Measurements from ENCODE around the gene PTGER3. TPM values are rescaled to one million over a fixed set of nuclear protein-coding genes. Genes with fewer than 3 reads are reported as not detected.

The PTGER3 gene
- total and polyA plus RNA-seq, 2 of the 4 experiments (the other 2 are of a cell fraction) = not detected

GRCh38 chr1:70948396-70949017 lies 99.1 kb downstream of the PTGER3 start:
- in situ Hi-C loops (cut with MboI; ENCODE audit: low sequenced_read_pairs) = no loop called here
- no peak overlapping the region for H3K14ac ChIP-seq (replicated peaks; ENCODE audit: low read depth, low read length)
- no TSS peak for BruUV-seq (replicated peaks)
- dilution Hi-C loops (cut with HindIII; ENCODE audit: low sequenced_read_pairs, unreplicated experiment) = no loop called here
- no peak overlapping the region for H3K27ac ChIP-seq (ENCODE audit: insufficient read depth, low read length)
- ATAC-seq (ENCODE audit: low read depth) (no peak), DNase-seq (no peak)
- no peak overlapping the region for H2BK20ac ChIP-seq (ENCODE audit: low read depth, low read length)
- H4K5ac ChIP-seq (ENCODE audit: low read depth, low read length) = no peak overlapping the region
- H3K4me3 ChIP-seq (ENCODE audit: insufficient read depth, low read depth, low read length) = no peak overlapping the region
- no peak overlapping the region for H2BK15ac ChIP-seq (ENCODE audit: low read depth, low read length)
- ChIA-PET POLR2A (ENCODE audit: unreplicated experiment) (no interaction called here), CTCF (no interaction called here)
- no peaks in the 10 kb centered on the region for H4K20me1 ChIP-seq (ENCODE audit: insufficient read depth, low read length)
- no peak overlapping the region for H3K23ac ChIP-seq (ENCODE audit: low read depth, low read length)
- H2AK5ac ChIP-seq (ENCODE audit: low read depth, low read length) = no peak overlapping the region
- no peaks in the 10 kb centered on the region for H3K36me3 ChIP-seq (ENCODE audit: control insufficient read depth, insufficient read depth, low read length)
- H2AFZ ChIP-seq (replicated peaks; ENCODE audit: low read length, poor library complexity) = no peak overlapping the region
- H4K8ac ChIP-seq (ENCODE audit: low read depth in 2 of 2, low read length in 2 of 2) = no peak overlapping the region
- H3K27me3 ChIP-seq (ENCODE audit: control insufficient read depth, insufficient read depth, low read length) = no peaks in the 10 kb centered on the region
- H3K4ac ChIP-seq (ENCODE audit: low read depth, low read length) = no peak overlapping the region
- H2BK5ac ChIP-seq (ENCODE audit: low read depth, low read length, poor library complexity, severe bottlenecking) = no peak overlapping the region
- TF ChIP-seq CHD1 (IDR thresholded peaks at IDR 0.05; ENCODE audit: low read depth, low read length) (no peak), MAFK (IDR thresholded peaks at IDR 0.05; ENCODE audit: low read depth, low read length) (no peak), NFE2L2 (IDR thresholded peaks at IDR 0.05; ENCODE audit: low read depth, low read length) (no peak), POLR2A (IDR thresholded peaks at IDR 0.05; ENCODE audit: low read depth, low read length) (no peak), MAZ (IDR thresholded peaks at IDR 0.05; ENCODE audit: borderline replicate concordance, low read depth, low read length) (no peak), RFX5 (IDR thresholded peaks at IDR 0.05; ENCODE audit: low read depth, low read length) (no peak), CEBPB (IDR thresholded peaks at IDR 0.05; ENCODE audit: low read depth, low read length) (no peak), CTCF (conservative IDR thresholded peaks at IDR 0.05; ENCODE audit: low read depth, low read length) (no peak), ELK1 (IDR thresholded peaks at IDR 0.05; ENCODE audit: borderline replicate concordance, low read depth, low read length) (no peak), USF2 (IDR thresholded peaks at IDR 0.05; ENCODE audit: low read depth, low read length) (no peak), SMC3 (IDR thresholded peaks at IDR 0.05; ENCODE audit: low read depth, low read length) (no peak)
- H3K79me1 ChIP-seq (ENCODE audit: low read depth in 1 of 2, low read length in 2 of 2) = no peaks in the 10 kb centered on the region
- no peaks in the 10 kb centered on the region for H3K9me1 ChIP-seq (ENCODE audit: insufficient read depth, low read length)
- no peak overlapping the region for H2AK9ac ChIP-seq (replicated peaks; ENCODE audit: low read depth, low read length, poor library complexity)
- no peak overlapping the region for H3K4me2 ChIP-seq (ENCODE audit: low read depth, low read length)
- no peak overlapping the region for H2BK120ac ChIP-seq (ENCODE audit: low read depth, low read length)
- WGBS, 2 experiments (ENCODE audit: extremely low coverage in 2 of 2, insufficient read length in 1 of 2) = no CpG with 5 or more reads among the region's 5 CpGs
- intact Hi-C loops (cut with micrococcal nuclease) = no loop called here
- no peaks in the 10 kb centered on the region for H3K4me1 ChIP-seq (ENCODE audit: control insufficient read depth, insufficient read depth, low read length)
- no peak overlapping the region for H4K91ac ChIP-seq (ENCODE audit: insufficient read depth, low read depth, low read length)
- no peak overlapping the region for H3K18ac ChIP-seq (ENCODE audit: low read depth, low read length)
- no peak overlapping the region for H3K9ac ChIP-seq (ENCODE audit: low read depth, low read length)
- no peaks in the 10 kb centered on the region for H3K9me3 ChIP-seq (ENCODE audit: control insufficient read depth, insufficient read depth, low read length)
- H3K56ac ChIP-seq (ENCODE audit: extremely low read depth, insufficient read depth, low read length) = no peak overlapping the region
